Endothelial cell of umbilical vein (primary cell): Measurements from ENCODE around the gene COLGALT1.

Source experiments
- CTCF ChIP-seq, 2 donors: IDR thresholded peaks; 1 replicate in 1 of 2; 2 replicates in 1 of 2; pipeline ENCODE4 v1.5.1; 2011; ENCODE audit warnings: low read length in 2 of 2, mild to moderate bottlenecking in 2 of 2, moderate library complexity in 2 of 2, control low read depth in 1 of 2, inconsistent platforms in 1 of 2, low read depth in 1 of 2; ENCODE audit not compliant: insufficient read depth in 1 of 2; ENCODE audit errors: extremely low read depth in 1 of 2
- EZH2 ChIP-seq: IDR thresholded peaks from 2 replicates; pipeline ENCODE4 v1.6.1; 2012; ENCODE audit warnings: borderline replicate concordance, low read depth, mild to moderate bottlenecking, moderate library complexity, low read length, inconsistent platforms; ENCODE audit not compliant: severe bottlenecking
- GATA2 ChIP-seq: IDR thresholded peaks from 2 replicates; pipeline ENCODE4 v1.7.0; 2011; ENCODE audit warnings: low read depth, mild to moderate bottlenecking, moderate library complexity, mixed read lengths, low read length; ENCODE audit not compliant: insufficient read length, insufficient read depth
- MAX ChIP-seq: IDR thresholded peaks from 2 replicates; pipeline ENCODE4 v1.6.1; 2011; ENCODE audit not compliant: insufficient read depth, insufficient read length
- MYC ChIP-seq: IDR thresholded peaks from one replicate; pipeline ENCODE4 v1.6.1; 2011; ENCODE audit warnings: mild to moderate bottlenecking, low read depth, low read length
- POLR2A ChIP-seq: IDR thresholded peaks from 2 replicates; pipeline ENCODE4 v1.6.1; 2012; ENCODE audit warnings: low read depth, mild to moderate bottlenecking, control low read depth, low read length
- POLR2AphosphoS5 ChIP-seq: IDR thresholded peaks from 2 replicates; pipeline ENCODE4 v1.6.1; 2012; ENCODE audit warnings: low read depth, mild to moderate bottlenecking, control low read depth, low read length, moderate library complexity; ENCODE audit not compliant: insufficient read depth

GRCh38 chr19:17580470-17581144, 25.2 kb downstream of the COLGALT1 start:
- TF ChIP-seq CTCF (IDR thresholded peaks at IDR 0.05; ENCODE audit: extremely low read depth in 1 of 2, insufficient read depth in 1 of 2, low read depth in 1 of 2, low read length in 2 of 2) (no peak), EZH2 (no peak), POLR2AphosphoS5 (no peak), MAX (no peak), POLR2A (no peak), MYC (no peak), GATA2 (no peak)
